HepG2 (cell line): ENCODE data around the gene PALMD. TPM values are rescaled to one million over a fixed set of nuclear protein-coding genes. Genes with fewer than 3 reads are reported as not detected.
A peak's percentile ranks its signal among the peaks of the same experiment; 100 is the strongest.

Source experiments
- ARNT2 ChIP-seq: sonication (generic); formaldehyde crosslinking; IDR thresholded peaks from 2 replicates; pipeline ENCODE4 v1.8.0; 2022; ENCODE audit warnings: mild to moderate bottlenecking, low read depth, missing genetic modification reagents, moderate library complexity
- ATF7 ChIP-seq, 2 experiments: fragments of 450-650 bp in 1 of 2; sonication (generic) in 1 of 2; formaldehyde crosslinking in 1 of 2; IDR thresholded peaks; 2 replicates each; pipeline versions ENCODE4 v1.4.0 to v1.6.1; 2016 to 2020; ENCODE audit warnings: antibody characterized with exemption in 1 of 2, mild to moderate bottlenecking in 1 of 2, missing genetic modification reagents in 1 of 2
- ATRX ChIP-seq: sonication (generic); formaldehyde crosslinking; IDR thresholded peaks from 2 replicates; pipeline ENCODE4 v1.4.0; 2020; ENCODE audit warnings: missing genetic modification reagents, borderline replicate concordance
- GPN1 ChIP-seq: sonication (generic); formaldehyde crosslinking; IDR thresholded peaks from 2 replicates; pipeline ENCODE4 v1.5.1; 2020; ENCODE audit warnings: missing genetic modification reagents, borderline replicate concordance
- MAFK ChIP-seq, 2 experiments: IDR thresholded peaks in 1 of 2; conservative IDR thresholded peaks in 1 of 2; 2 replicates each; pipeline ENCODE4 v1.6.1; 2011; ENCODE audit warnings: improper control_type of control experiment in 2 of 2, low read length in 2 of 2
- RBFOX2 ChIP-seq: fragments of 200-400 bp; formaldehyde crosslinking; IDR thresholded peaks from 2 replicates; pipeline ENCODE4 v1.6.1; 2017; ENCODE audit warnings: low read depth, mild to moderate bottlenecking, low read length
- SATB2 ChIP-seq: sonication (generic); formaldehyde crosslinking; IDR thresholded peaks from 2 replicates; pipeline ENCODE4 v1.5.0; 2020; ENCODE audit warnings: missing genetic modification reagents
- SMC3 ChIP-seq: IDR thresholded peaks from 2 replicates; pipeline ENCODE4 v1.6.1; 2011; ENCODE audit warnings: low read length, improper control_type of control experiment
- SP5 ChIP-seq: IDR thresholded peaks from 2 replicates; pipeline ENCODE4 v1.6.1; 2016; ENCODE audit warnings: low read depth, borderline replicate concordance
- SRSF4 ChIP-seq: fragments of 200-400 bp; formaldehyde crosslinking; IDR thresholded peaks from one replicate; pipeline ENCODE4 v1.6.1; 2018; ENCODE audit warnings: mild to moderate bottlenecking, low read depth, low read length, moderate library complexity; ENCODE audit not compliant: poor library complexity, severe bottlenecking
- ZBTB42 ChIP-seq: sonication (generic); formaldehyde crosslinking; IDR thresholded peaks from 2 replicates; pipeline ENCODE4 v1.5.0; 2020; ENCODE audit warnings: mild to moderate bottlenecking, missing genetic modification reagents
- ZNF383 ChIP-seq: sonication (generic); formaldehyde crosslinking; IDR thresholded peaks from 2 replicates; pipeline ENCODE4 v1.4.0; 2020; ENCODE audit warnings: missing genetic modification reagents, mild to moderate bottlenecking, borderline replicate concordance
- ZNF549 ChIP-seq: sonication (generic); formaldehyde crosslinking; IDR thresholded peaks from 2 replicates; pipeline ENCODE4 v1.5.0; 2020; ENCODE audit warnings: missing genetic modification reagents
- ZNF674 ChIP-seq: sonication (generic); formaldehyde crosslinking; IDR thresholded peaks from 2 replicates; pipeline ENCODE4 v1.5.0; 2020; ENCODE audit warnings: low read depth, mild to moderate bottlenecking, missing genetic modification reagents
- ZNF883 ChIP-seq: sonication (generic); formaldehyde crosslinking; IDR thresholded peaks from 2 replicates; pipeline ENCODE4 v1.5.1; 2020; ENCODE audit warnings: mild to moderate bottlenecking, missing genetic modification reagents; ENCODE audit errors: not compliant biosample characterization
- ZZZ3 ChIP-seq: sonication (generic); formaldehyde crosslinking; IDR thresholded peaks from 2 replicates; pipeline ENCODE4 v1.4.0; 2020; ENCODE audit warnings: missing genetic modification reagents, mild to moderate bottlenecking, borderline replicate concordance
- polyA plus RNA-seq, 8 experiments: library from polyadenylated mRNA; depleted of rRNA in 3 of 8; stranded (reverse) in 7 of 8; unstranded in 1 of 8; fragments of >200 nt; fragmentation: Illumina TruSeq in 4 of 8; extraction: Trizol in 4 of 8; gene quantifications; 2 replicates each; pipeline versions ENCODE4 v1.2.1 to v1.2.3, GENCODE V29; 2011 to 2016; ENCODE audit warnings: low read depth in 4 of 8, missing spikeins in 1 of 8, mixed read lengths in 1 of 8; ENCODE audit not compliant: insufficient read depth in 1 of 8
- total RNA-seq, 5 experiments: library from RNA; depleted of rRNA; stranded (reverse); fragments of >200 nt; fragmentation: Illumina TruSeq; extraction: Trizol; gene quantifications; 2 replicates each; pipeline ENCODE4 v1.2.3, GENCODE V29; 2016; ENCODE audit warnings: low read depth in 1 of 5
- TF ChIP-seq, protein P1 (sequence below): sonication (generic); formaldehyde crosslinking; IDR thresholded peaks from 2 replicates; pipeline ENCODE4 v1.5.1; 2020; ENCODE audit warnings: mild to moderate bottlenecking, missing genetic modification reagents, moderate library complexity
- TF ChIP-seq, protein P2 (sequence below): IDR thresholded peaks from 2 replicates; pipeline ENCODE4 v1.6.1; 2016; ENCODE audit warnings: low read depth
- TF ChIP-seq, protein P3 (sequence below): sonication (generic); formaldehyde crosslinking; IDR thresholded peaks from 2 replicates; pipeline ENCODE4 v1.4.0; 2020; ENCODE audit warnings: missing genetic modification reagents, borderline replicate concordance
- TF ChIP-seq, protein P4 (sequence below): sonication (generic); formaldehyde crosslinking; IDR thresholded peaks from 2 replicates; pipeline ENCODE4 v1.5.0; 2020; ENCODE audit warnings: mild to moderate bottlenecking, missing genetic modification reagents, moderate library complexity

Gene PALMD
- total and polyA plus RNA-seq, 2 of the 13 experiments (the other 11 are each of a cell fraction or from before 2014, with no cell fraction given): 5.5 to 31.1 TPM

DNA sequence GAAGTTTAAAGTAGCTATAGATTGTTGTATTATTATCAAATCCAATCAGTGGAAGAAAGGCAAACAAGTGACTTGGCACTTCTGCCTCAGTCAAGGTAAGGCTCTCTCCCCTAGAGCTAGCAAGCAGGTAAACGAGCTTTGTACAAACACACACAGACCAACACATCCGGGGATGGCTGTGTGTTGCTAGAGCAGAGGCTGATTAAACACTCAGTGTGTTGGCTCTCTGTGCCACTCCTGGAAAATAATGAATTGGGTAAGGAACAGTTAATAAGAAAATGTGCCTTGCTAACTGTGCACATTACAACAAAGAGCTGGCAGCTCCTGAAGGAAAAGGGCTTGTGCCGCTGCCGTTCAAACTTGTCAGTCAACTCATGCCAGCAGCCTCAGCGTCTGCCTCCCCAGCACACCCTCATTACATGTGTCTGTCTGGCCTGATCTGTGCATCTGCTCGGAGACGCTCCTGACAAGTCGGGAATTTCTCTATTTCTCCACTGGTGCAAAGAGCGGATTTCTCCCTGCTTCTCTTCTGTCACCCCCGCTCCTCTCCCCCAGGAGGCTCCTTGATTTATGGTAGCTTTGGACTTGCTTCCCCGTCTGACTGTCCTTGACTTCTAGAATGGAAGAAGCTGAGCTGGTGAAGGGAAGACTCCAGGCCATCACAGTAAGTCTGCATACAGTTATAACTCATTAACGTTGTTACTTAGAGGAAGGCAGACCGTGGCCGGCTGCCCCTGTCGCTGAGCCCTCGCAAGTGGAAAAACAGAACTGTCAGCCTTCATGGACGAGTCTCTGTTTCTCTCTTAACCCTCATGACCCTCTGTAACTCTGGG is at the start of gene PALMD (continued):
- TF ChIP-seq SRSF4 (no peak), ZNF883 (CRISPR knock-in tag) (peak; percentile 37), ZBTB42 (CRISPR knock-in tag) (no peak), SP5 (CRISPR knock-in tag) (no peak), ZNF549 (CRISPR knock-in tag) (no peak), ATF7 (IDR thresholded peaks at IDR 0.05) (no peak), ATF7 (CRISPR knock-in tag; IDR thresholded peaks at IDR 0.05) (no peak), ZNF674 (CRISPR knock-in tag) (no peak), GPN1 (no peak), ZNF383 (CRISPR knock-in tag) (no peak), ATRX (no peak), MAFK (conservative IDR thresholded peaks at IDR 0.05 in 1 of 2, IDR thresholded peaks at IDR 0.05 in 1 of 2; ENCODE audit: low read length in 2 of 2) (no peak), SMC3 (no peak), RBFOX2 (peak; percentile 54; the same call in 1 of the 2 replicates), ZZZ3 (CRISPR knock-in tag) (no peak), SATB2 (CRISPR knock-in tag) (no peak), ARNT2 (0 out of 2 replicates have a peak, but pooled peaks have one; percentile 24)
- TF ChIP-seq, protein P1, sequence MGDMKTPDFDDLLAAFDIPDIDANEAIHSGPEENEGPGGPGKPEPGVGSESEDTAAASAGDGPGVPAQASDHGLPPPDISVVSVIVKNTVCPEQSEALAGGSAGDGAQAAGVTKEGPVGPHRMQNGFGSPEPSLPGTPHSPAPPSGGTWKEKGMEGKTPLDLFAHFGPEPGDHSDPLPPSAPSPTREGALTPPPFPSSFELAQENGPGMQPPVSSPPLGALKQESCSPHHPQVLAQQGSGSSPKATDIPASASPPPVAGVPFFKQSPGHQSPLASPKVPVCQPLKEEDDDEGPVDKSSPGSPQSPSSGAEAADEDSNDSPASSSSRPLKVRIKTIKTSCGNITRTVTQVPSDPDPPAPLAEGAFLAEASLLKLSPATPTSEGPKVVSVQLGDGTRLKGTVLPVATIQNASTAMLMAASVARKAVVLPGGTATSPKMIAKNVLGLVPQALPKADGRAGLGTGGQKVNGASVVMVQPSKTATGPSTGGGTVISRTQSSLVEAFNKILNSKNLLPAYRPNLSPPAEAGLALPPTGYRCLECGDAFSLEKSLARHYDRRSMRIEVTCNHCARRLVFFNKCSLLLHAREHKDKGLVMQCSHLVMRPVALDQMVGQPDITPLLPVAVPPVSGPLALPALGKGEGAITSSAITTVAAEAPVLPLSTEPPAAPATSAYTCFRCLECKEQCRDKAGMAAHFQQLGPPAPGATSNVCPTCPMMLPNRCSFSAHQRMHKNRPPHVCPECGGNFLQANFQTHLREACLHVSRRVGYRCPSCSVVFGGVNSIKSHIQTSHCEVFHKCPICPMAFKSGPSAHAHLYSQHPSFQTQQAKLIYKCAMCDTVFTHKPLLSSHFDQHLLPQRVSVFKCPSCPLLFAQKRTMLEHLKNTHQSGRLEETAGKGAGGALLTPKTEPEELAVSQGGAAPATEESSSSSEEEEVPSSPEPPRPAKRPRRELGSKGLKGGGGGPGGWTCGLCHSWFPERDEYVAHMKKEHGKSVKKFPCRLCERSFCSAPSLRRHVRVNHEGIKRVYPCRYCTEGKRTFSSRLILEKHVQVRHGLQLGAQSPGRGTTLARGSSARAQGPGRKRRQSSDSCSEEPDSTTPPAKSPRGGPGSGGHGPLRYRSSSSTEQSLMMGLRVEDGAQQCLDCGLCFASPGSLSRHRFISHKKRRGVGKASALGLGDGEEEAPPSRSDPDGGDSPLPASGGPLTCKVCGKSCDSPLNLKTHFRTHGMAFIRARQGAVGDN: peak; percentile 60
- TF ChIP-seq, protein P2, sequence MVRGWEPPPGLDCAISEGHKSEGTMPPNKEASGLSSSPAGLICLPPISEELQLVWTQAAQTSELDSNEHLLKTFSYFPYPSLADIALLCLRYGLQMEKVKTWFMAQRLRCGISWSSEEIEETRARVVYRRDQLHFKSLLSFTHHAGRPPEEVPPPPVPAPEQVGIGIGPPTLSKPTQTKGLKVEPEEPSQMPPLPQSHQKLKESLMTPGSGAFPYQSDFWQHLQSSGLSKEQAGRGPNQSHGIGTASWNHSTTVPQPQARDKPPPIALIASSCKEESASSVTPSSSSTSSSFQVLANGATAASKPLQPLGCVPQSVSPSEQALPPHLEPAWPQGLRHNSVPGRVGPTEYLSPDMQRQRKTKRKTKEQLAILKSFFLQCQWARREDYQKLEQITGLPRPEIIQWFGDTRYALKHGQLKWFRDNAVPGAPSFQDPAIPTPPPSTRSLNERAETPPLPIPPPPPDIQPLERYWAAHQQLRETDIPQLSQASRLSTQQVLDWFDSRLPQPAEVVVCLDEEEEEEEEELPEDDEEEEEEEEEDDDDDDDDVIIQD: no peak
- TF ChIP-seq, protein P3, sequence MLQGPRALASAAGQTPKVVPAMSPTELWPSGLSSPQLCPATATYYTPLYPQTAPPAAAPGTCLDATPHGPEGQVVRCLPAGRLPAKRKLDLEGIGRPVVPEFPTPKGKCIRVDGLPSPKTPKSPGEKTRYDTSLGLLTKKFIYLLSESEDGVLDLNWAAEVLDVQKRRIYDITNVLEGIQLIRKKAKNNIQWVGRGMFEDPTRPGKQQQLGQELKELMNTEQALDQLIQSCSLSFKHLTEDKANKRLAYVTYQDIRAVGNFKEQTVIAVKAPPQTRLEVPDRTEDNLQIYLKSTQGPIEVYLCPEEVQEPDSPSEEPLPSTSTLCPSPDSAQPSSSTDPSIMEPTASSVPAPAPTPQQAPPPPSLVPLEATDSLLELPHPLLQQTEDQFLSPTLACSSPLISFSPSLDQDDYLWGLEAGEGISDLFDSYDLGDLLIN (CRISPR knock-in tag): no peak
- TF ChIP-seq, protein P4, sequence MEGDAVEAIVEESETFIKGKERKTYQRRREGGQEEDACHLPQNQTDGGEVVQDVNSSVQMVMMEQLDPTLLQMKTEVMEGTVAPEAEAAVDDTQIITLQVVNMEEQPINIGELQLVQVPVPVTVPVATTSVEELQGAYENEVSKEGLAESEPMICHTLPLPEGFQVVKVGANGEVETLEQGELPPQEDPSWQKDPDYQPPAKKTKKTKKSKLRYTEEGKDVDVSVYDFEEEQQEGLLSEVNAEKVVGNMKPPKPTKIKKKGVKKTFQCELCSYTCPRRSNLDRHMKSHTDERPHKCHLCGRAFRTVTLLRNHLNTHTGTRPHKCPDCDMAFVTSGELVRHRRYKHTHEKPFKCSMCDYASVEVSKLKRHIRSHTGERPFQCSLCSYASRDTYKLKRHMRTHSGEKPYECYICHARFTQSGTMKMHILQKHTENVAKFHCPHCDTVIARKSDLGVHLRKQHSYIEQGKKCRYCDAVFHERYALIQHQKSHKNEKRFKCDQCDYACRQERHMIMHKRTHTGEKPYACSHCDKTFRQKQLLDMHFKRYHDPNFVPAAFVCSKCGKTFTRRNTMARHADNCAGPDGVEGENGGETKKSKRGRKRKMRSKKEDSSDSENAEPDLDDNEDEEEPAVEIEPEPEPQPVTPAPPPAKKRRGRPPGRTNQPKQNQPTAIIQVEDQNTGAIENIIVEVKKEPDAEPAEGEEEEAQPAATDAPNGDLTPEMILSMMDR (CRISPR knock-in tag): no peak
